ENCODE measurements around the gene PKD2. TPM values are rescaled to one million over a fixed set of nuclear protein-coding genes. Genes with fewer than 3 reads are reported as not detected.
A peak's percentile ranks its signal among the peaks of the same experiment; 100 is the strongest.
"Not testable (repeated sequence)": the region's sequence is repeated elsewhere in the genome, so short reads cannot be mapped to it uniquely, and the experiment has no call there.

The PKD2 gene
- total RNA-seq, 1 donor from 2014 or later = 49.7 TPM

GRCh38 chr4:88063634-88064296 lies 56.3 kb downstream of the PKD2 start:
- DNase-seq (ENCODE audit: low read depth, low spot score) = no peak

DNA sequence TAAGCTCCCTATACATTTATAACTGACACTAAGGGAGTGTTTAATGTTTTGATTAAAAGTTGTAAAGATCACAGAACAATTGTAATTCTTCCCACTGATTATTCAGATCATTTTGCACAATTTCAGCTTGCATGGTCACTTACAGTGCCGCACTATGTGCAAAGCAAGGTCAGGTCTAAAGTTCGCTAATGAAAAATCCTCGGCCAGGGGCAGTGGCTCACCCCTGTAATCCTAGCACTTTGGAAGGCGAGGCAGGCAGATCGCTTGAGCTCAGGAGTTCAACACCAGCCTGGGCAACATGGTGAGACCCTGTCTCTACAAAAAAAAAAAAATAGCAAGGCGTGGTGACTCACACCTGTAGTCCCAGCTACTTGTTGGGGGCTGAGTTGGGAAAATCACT lies 57.0 kb downstream of the PKD2 start:
- DNase-seq (ENCODE audit: low read depth, low spot score) = no peak

DNA sequence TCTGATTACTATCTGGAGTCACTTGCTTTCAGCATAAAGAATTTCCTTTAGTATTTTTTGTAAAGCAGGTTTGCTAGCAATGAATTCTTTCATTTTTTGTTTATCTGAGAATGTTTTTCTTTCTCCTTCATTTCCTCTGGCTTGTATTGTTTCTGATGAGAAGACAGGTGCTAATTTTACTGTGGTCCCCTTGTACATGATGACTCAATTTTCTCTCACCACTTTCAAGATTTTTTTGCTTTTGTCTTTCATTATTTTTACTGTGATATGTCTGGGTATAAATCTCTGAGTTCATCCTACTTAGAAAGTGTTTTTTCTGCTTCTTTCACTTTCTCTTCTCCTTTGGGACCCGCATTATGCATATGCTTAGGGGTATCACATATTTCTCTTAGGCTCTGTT lies 62.6 kb downstream of the PKD2 start:
- peak; percentile 15 for DNase-seq (ENCODE audit: low read depth, low spot score)

DNA sequence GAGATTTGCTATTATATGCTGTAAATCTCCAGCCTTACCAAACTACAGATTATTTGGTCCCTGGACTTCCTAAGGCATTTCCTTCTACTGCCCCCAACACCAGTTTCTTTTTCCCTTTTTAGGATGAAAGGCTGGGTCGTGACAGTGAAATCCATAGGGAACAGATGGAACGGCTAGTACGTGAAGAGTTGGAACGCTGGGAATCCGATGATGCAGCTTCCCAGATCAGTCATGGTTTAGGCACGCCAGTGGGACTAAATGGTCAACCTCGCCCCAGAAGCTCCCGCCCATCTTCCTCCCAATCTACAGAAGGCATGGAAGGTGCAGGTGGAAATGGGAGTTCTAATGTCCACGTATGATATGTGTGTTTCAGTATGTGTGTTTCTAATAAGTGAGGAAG lies 67.9 kb downstream of the PKD2 start:
- no peak for DNase-seq (ENCODE audit: low read depth, low spot score)

DNA sequence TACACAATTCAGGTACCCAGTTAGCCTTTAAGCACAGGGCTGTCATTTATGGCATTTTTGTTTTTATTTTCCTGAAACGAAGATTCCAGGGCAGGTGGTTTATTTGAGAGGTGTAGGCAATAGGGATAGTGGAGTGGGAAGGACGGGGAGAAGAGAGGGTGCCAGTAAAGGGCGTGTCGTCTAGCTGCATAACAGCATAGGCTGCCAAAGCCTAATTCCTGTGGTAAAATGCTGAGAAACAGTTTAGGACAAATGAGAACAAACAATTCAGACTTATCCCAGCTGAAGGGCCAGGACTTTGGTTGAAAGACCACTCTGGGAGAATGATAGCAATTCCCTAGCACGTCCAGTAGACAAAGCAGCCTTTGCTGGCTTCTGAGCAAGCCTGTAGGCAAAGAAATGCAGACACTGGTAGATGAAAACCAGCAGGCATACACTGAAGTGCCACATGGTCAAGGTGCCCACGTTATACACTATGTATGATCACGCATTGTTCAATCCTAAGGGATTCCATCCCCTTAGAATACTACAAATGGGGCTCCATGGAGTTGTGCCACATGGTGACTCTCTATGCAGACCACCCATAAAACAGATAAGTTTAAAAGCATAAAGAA lies 70.6 kb downstream of the PKD2 start:
- DNase-seq (ENCODE audit: low read depth, low spot score) = no peak

DNA sequence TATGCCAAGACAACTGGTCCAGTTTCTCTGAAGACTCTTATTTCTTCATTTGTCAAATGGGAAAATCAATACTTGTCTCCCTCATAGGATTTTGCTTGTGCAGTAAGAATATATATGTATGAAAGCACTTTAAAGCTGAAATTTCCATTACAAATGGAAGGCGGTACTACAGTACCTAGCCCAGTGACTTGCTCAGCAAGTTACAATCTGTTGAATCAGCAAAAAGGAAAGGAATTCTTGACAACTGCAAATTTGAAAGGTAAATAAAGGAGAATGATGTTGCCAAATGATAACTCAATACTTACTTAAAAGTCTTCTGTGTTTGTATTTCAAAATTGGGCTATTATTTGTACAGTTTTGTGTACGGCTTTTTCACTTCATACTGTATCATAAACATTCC lies 71.1 kb downstream of the PKD2 start:
- DNase-seq (ENCODE audit: low read depth, low spot score) = no peak

DNA sequence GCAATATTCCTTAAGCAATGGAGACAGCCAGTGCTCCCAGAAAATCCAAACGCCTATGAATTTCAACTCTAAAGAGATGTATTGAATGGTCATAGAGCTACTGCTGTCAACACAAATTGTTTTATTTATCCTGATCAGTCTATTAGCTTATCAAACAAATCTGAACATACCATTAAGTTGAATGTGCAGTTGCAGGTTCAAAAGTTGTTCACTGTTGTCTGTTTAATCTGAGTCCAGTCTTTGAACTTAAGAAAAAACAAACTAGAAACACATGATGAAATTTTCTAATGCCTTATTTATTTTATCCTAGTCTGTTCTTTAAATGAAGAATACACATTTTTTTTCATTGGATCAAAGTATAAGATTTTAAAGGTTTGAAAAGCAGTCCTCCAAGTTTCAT lies 73.2 kb downstream of the PKD2 start:
- DNase-seq (ENCODE audit: low read depth, low spot score) = no peak

DNA sequence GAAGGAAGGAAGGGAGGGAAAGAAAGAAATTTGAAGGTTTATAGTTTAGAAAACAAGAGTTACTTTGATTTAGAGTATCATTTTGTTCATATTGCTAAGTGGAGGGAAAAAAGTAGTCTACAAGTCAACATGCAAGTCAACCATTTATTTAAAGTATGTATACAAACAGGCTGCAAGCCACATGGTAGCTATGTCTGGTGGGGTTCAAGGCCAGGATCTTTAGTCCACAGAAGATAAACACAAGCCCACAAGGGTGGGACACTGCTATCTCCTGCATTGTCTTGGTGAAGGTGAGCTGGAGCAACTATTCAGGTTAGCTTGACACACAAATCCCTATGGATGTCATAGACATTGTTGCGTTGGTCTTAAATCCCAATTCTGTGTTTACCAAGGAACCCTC lies 79.6 kb downstream of the PKD2 start:
- no peak for DNase-seq (ENCODE audit: low read depth, low spot score)

DNA sequence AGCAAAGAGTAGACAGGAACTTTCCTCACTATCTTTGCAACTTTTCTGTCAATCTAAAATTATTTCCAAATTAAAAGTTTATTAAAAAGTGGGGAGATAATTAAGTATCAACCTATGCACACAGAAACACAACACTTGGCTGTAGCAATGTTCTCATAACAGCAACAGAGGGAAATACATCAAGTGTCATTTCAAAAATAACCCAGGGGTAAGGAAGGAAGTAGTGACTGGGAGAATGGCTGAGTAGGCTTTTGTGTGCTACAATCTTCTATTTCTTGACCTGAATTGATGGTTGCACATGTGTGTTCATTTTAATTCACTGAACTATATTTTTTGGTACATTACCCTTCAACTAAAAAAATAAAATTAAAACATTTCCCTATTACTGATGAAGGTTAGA lies 83.5 kb downstream of the PKD2 start:
- DNase-seq (ENCODE audit: low read depth, low spot score) = no peak

- DNase-seq (ENCODE audit: low read depth, low spot score) = no peak
Observed at GRCh38 chr4:88091378-88091777, 83.9 kb downstream of the PKD2 start.

- no peak for DNase-seq (ENCODE audit: low read depth, low spot score)
Observed at GRCh38 chr4:88093874-88094273, 86.4 kb downstream of the PKD2 start.

GRCh38 chr4:88097301-88097700 lies 89.9 kb downstream of the PKD2 start:
- no peak for DNase-seq (ENCODE audit: low read depth, low spot score)

GRCh38 chr4:88097781-88098180 lies 90.3 kb downstream of the PKD2 start:
- no peak for DNase-seq (ENCODE audit: low read depth, low spot score)

GRCh38 chr4:88098993-88099752 lies 91.7 kb downstream of the PKD2 start:
- DNase-seq (ENCODE audit: low read depth, low spot score) = no peak

DNA sequence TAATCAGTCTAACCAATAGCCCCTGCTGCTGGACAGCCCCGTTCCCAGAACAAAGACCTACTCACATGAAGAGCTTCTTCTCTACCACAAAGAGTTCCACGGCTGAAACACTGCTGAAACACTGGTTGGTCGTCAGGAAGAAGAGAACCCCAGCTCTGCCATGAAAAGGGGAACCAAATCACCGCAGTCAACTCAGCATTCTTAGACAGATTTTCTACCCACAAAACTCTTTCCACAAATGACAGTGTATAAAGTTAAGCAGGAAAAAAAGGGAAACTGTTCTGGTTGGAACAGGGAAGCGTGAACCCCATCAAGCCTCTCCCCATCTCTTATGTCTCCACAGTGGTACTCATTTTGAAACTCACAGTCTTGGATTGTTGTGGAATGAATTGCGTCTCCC lies 93.7 kb downstream of the PKD2 start:
- no peak for DNase-seq (ENCODE audit: low read depth, low spot score)

DNA sequence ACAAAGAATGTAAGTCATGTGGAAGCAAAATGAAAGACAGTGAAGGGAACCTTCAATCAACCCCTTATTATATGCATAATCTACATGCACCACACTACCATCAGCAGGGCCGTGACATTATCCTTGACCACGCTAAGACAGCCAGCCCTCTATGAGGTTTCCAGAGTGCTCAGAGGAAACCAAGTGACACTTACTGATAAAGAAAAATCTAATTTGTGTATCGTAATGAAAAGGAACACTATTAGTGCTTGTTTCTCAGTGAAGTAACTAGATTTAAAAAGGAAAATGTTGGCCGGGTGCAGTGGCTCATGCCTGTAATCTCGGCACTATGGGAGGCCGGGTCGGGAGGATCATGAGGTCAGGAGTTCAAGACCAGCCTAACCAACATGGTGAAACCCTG lies 94.6 kb downstream of the PKD2 start:
- no peak for DNase-seq (ENCODE audit: low read depth, low spot score)

DNA sequence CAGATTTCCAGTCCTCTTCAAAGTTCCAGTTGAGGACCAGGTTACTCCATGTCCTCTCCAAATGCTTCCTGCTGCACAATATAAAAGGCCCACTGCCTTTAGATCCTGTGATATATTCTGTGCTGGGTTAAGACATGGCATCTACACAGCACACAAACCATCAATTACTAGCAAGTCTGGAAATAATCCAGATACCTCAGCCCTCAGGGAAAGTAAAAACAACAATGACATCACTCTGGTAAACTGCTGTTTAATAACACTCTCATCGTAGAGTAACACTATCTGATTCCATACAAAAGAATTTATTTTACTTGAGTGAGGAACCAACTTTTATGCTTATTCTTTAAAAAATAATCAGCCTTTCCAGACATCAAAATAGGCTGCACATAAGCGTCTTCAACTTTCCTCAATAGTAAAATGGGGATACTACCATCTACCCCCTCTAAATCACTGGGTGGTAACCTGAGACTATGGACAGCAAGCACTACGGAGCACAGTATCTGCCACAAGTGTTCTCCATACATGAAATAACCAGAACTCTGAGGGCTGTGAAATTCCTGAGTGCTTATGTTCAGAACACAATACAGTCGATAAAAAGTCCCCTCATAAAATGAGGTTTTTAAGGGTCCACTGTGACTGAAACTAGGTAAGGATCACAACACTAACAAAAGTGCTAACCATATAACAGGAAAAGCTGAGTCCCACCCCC lies 97.6 kb downstream of the PKD2 start:
- DNase-seq (ENCODE audit: low read depth, low spot score) = peak; percentile 50

GRCh38 chr4:88106205-88106604 lies 98.8 kb downstream of the PKD2 start:
- peak; percentile 63 for DNase-seq (ENCODE audit: low read depth, low spot score)

- DNase-seq (ENCODE audit: low read depth, low spot score) = no peak
Observed at GRCh38 chr4:88107406-88108107, 100.1 kb downstream of the PKD2 start.

DNA sequence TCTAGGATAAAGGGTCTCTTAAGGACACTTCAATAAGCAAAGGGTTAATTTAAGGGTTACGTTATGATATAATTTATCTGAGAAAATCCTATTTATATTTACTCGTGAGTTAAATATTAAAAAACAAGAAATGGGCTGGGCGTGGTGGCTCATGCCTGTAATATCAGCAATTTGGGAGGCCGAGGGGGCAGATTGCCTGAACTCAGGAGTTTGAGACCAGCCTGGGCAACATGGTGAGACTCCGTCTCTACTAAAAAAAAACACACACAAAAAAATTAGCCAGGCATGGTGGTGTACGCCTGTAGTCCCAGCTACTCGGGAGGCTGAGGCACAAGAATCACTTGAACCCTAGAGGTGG lies 100.7 kb downstream of the PKD2 start:
- DNase-seq (ENCODE audit: low read depth, low spot score) = not testable (repeated sequence)

DNA sequence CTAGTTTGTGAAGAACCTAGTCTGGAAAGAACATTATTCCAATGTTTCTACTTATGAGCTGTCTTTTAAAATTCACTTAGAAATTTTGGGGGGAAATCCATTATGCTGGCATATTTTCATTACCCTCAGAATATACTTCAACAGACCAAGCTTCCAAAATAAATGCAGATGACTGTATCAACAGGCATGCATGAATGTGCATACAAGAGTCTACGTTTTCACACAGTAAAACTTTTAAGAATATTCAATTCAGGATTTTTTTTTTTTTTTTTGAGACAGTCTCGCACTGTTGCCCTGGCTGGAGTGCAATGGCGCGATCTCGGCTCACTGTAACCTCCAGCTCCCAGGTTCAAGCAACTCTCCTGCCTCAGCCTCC lies 101.3 kb downstream of the PKD2 start:
- no peak for DNase-seq (ENCODE audit: low read depth, low spot score)
